GM23248 (cell line): Measurements from ENCODE around the gene DEF6. TPM values are rescaled to one million over a fixed set of nuclear protein-coding genes. Genes with fewer than 3 reads are reported as not detected.

ENCODE experiments used
- DNase-seq: peaks from one replicate; pipeline ENCODE4 v3.0.0-alpha.2; 2015
- H2AFZ ChIP-seq: fragments of 200-600 bp; sonication (generic); 2 replicates; pipeline ENCODE4 v1.6.1; 2016; ENCODE audit warnings: antibody characterized with exemption
- H3F3A ChIP-seq: fragments of 200-600 bp; sonication (generic); 2 replicates; pipeline ENCODE4 v1.6.1; 2016; ENCODE audit warnings: mild to moderate bottlenecking, antibody characterized with exemption, mixed run types; ENCODE audit not compliant: insufficient read depth
- H3K27ac ChIP-seq: fragments of 200-600 bp; sonication (generic); 2 replicates; pipeline ENCODE4 v1.5.1; 2016; ENCODE audit warnings: mild to moderate bottlenecking
- H3K27me3 ChIP-seq: fragments of 200-600 bp; sonication (generic); replicated peaks from 2 replicates; pipeline ENCODE4 v1.6.1; 2016; ENCODE audit warnings: mild to moderate bottlenecking; ENCODE audit not compliant: insufficient read depth
- H3K36me3 ChIP-seq: fragments of 200-600 bp; sonication (generic); 2 replicates; pipeline ENCODE4 v1.6.1; 2016; ENCODE audit warnings: low read depth, mild to moderate bottlenecking
- H3K4me1 ChIP-seq: fragments of 200-600 bp; sonication (generic); 2 replicates; pipeline ENCODE4 v1.6.1; 2016; ENCODE audit warnings: mild to moderate bottlenecking; ENCODE audit not compliant: insufficient read depth
- H3K4me2 ChIP-seq: fragments of 200-600 bp; sonication (generic); one replicate; pipeline ENCODE4 v1.6.1; 2016; ENCODE audit warnings: mild to moderate bottlenecking; ENCODE audit not compliant: unreplicated experiment
- H3K4me3 ChIP-seq: fragments of 200-600 bp; sonication (generic); 2 replicates; pipeline ENCODE4 v1.5.1; 2016; ENCODE audit warnings: mild to moderate bottlenecking
- H3K79me2 ChIP-seq: fragments of 200-600 bp; sonication (generic); 2 replicates; pipeline ENCODE4 v1.6.1; 2016; ENCODE audit warnings: mild to moderate bottlenecking; ENCODE audit not compliant: insufficient read depth
- H3K9ac ChIP-seq: fragments of 200-600 bp; sonication (generic); 2 replicates; pipeline ENCODE4 v1.6.1; 2016; ENCODE audit warnings: mild to moderate bottlenecking
- H3K9me2 ChIP-seq: fragments of 200-600 bp; sonication (generic); 2 replicates; pipeline ENCODE4 v1.6.1; 2016; ENCODE audit warnings: mixed run types, mild to moderate bottlenecking, moderate library complexity; ENCODE audit not compliant: insufficient read depth
- H3K9me3 ChIP-seq: fragments of 200-600 bp; sonication (generic); one replicate; pipeline ENCODE4 v1.6.1; 2017; ENCODE audit warnings: low read depth
- H4K20me1 ChIP-seq: fragments of 200-600 bp; sonication (generic); 2 replicates; pipeline ENCODE4 v1.6.0; 2016; ENCODE audit not compliant: insufficient read depth
- EZH2 ChIP-seq: fragments of 200-600 bp; sonication (generic); IDR thresholded peaks from 2 replicates; pipeline ENCODE4 v1.6.1; 2018; ENCODE audit warnings: antibody characterized with exemption, mild to moderate bottlenecking; ENCODE audit not compliant: insufficient read depth, poor library complexity, severe bottlenecking
- EZH2phosphoT487 ChIP-seq: fragments of 200-600 bp; sonication (generic); IDR thresholded peaks from 2 replicates; pipeline ENCODE4 v1.6.1; 2018; ENCODE audit warnings: antibody characterized with exemption, moderate library complexity, mild to moderate bottlenecking, low read depth; ENCODE audit not compliant: insufficient read depth
- WGBS, 2 experiments: methylation state at CpG; one replicate each; pipeline ENCODE4 v1.1.6; 2015 to 2017; ENCODE audit warnings: low lambda C conversion rate in 2 of 2, low coverage in 1 of 2; ENCODE audit errors: missing lambda C conversion rate in 2 of 2; 5-methylcytosine and 5-hydroxymethylcytosine counted together
- in situ Hi-C: fragments of 300-500 bp; cut with MboI; formaldehyde crosslinking; loops from 2 replicates; pipeline ENCODE4 v1.15.0; 2020
- polyA plus RNA-seq: library from polyadenylated mRNA; unstranded; fragments of >200 nt; fragmentation: Nextera tagmentation; extraction: Ambion mirVana; gene quantifications from 2 replicates; pipeline ENCODE4 v1.2.1, GENCODE V29; 2016
- total RNA-seq: library from RNA; depleted of rRNA; stranded (reverse); fragments of >200 nt; shearing (Covaris generic); gene quantifications from 2 replicates; pipeline ENCODE4 v1.2.3, GENCODE V29; 2014; rRNA removed

Gene DEF6
- total and polyA plus RNA-seq, 2 experiments from 2014 or later = 1.7 to 2.6 TPM

- 59 to 71% methylated on average over 2 of the region's 2 CpGs for WGBS, 2 experiments
- no peak for TF ChIP-seq EZH2phosphoT487
- no peak for TF ChIP-seq EZH2
- Histone ChIP-seq H3K36me3 (no peaks in the 10 kb centered on the region), H3K79me2 (peaks cover 78% of the 10 kb centered on the region), H3K27me3 (no peaks in the 10 kb centered on the region), H3K27ac (peak overlapping the region; percentile 99), H2AFZ (no peak overlapping the region), H4K20me1 (no peaks in the 10 kb centered on the region), H3F3A (peaks cover 64% of the 10 kb centered on the region), H3K4me1 (peaks cover 49% of the 10 kb centered on the region), H3K4me3 (no peak overlapping the region), H3K4me2 (peak overlapping the region; percentile 86), H3K9me2 (no peaks in the 10 kb centered on the region), H3K9ac (peak overlapping the region; percentile 84), H3K9me3 (no peaks in the 10 kb centered on the region)
- DNase-seq = peak; percentile 90
- in situ Hi-C loops = no loop called here
These were observed 70.6 kb downstream of the DEF6 start for GRCh38 chr6:35368038-35368887.

DNA sequence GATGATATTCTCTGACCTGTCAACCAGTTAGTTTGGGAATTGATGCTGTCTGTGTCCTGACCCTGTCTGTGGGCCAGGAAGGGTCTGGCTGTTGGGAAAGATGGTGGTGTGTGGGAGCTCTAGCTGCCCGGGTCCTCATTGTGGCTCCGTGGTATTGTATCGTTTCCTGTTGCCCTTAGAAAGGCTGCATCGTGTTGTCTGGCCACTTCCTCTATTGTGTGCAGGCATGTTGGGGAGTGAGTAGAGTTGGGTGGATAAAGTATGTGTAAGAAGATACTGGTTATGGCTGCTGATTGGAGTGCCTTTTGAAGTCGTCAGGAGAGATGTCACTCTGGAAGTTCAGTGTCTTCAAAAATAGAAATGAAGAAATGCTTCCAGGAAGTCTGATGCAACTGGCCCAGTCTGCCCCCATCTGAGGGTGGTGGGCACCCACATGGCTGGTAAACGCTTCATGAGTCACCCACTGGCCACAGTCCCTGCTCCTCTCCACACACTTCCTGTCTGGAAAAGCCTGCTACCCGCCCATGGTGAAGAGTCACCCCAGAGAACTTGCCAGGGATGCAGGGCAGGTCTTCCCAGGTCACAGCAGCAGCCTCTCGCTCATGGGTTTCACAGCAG lies 72.6 kb downstream of the DEF6 start:
- peak overlapping the region; percentile 56 for H3K4me3 ChIP-seq
- 2 to 4% methylated on average over 8 of the region's 8 CpGs for WGBS, 2 experiments
- in situ Hi-C loops = no loop called here

DNA sequence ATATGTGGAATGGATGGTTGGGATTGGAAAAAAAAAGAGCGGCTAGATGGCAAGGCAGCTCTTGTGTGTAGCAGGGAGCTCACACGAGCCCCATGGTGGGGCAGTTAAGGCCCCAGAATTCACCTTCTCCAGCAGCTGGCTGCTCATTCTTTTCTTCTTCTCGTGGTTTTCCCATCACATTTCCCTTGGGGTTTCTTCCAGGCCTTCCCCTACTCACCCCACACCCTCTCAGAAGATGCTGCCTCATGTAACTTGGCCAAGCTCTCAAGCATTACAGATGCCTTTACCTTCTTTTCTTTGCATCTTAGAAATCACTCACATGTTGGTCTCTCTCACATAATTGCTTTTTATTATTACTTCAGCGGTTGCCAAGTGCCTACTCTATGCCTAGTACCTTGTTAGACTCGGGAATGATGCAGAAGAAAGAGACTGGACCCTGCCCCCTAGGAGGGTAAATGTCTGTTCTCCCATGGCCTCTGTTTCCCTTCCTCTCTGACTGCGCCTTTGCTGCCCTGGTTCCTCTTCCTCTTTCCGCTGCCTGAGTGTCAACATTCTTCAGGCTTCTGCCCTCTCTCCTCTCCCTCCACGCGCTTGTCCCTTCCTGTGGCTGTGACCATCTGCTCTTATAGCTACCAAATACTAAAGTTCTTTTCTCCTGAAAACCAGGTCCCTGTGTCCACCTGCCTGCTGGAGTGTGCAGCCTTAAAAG lies 73.3 kb downstream of the DEF6 start:
- Histone ChIP-seq H3K4me1 (peaks cover 45% of the 10 kb centered on the region), H3K9ac (peak overlapping the region; percentile 84)

More for the DNA sequence above, 72.6 kb downstream of the DEF6 start:
- no peaks in the 10 kb centered on the region for H3K9me3 ChIP-seq
- H3K4me2 ChIP-seq = peak overlapping the region; percentile 86
- no peaks in the 10 kb centered on the region for H3K9me2 ChIP-seq
- no peaks in the 10 kb centered on the region for H3K27me3 ChIP-seq
- peaks cover 65% of the 10 kb centered on the region for H3F3A ChIP-seq
- H3K79me2 ChIP-seq = peaks cover 79% of the 10 kb centered on the region
- no peaks in the 10 kb centered on the region for H3K36me3 ChIP-seq
- no peaks in the 10 kb centered on the region for H4K20me1 ChIP-seq
- H3K9ac ChIP-seq = peak overlapping the region; percentile 84
- H2AFZ ChIP-seq = peak overlapping the region; percentile 30; the same call in 1 of the 2 replicates
- H3K27ac ChIP-seq = peak overlapping the region; percentile 99
- TF ChIP-seq EZH2 = no peak
- TF ChIP-seq EZH2phosphoT487 = no peak
- peak; percentile 99 for DNase-seq
- peaks cover 45% of the 10 kb centered on the region for H3K4me1 ChIP-seq

More for the DNA sequence above, 73.3 kb downstream of the DEF6 start:
- DNase-seq = peak; percentile 88
- Histone ChIP-seq H3K79me2 (peaks cover 79% of the 10 kb centered on the region), H3F3A (peaks cover 65% of the 10 kb centered on the region), H3K27ac (peak overlapping the region; percentile 99), H4K20me1 (no peaks in the 10 kb centered on the region), H3K4me2 (peak overlapping the region; percentile 86), H3K9me3 (no peaks in the 10 kb centered on the region), H2AFZ (no peak overlapping the region), H3K36me3 (no peaks in the 10 kb centered on the region), H3K4me3 (peak overlapping the region; percentile 41), H3K9me2 (no peaks in the 10 kb centered on the region), H3K27me3 (no peaks in the 10 kb centered on the region)
- WGBS, 2 experiments = 65 to 66% methylated on average over 9 of the region's 9 CpGs
- TF ChIP-seq EZH2phosphoT487 (no peak), EZH2 (no peak)
- in situ Hi-C loops = no loop called here

Other genes starting within 250 kb of the DEF6 start
- not detected in 2 replicates for gene TCP11, start 156.5 kb upstream of the DEF6 start, total RNA-seq
- not detected in 2 replicates for gene TCP11, start 156.5 kb upstream of the DEF6 start, polyA plus RNA-seq
- gene SCUBE3, start 83.9 kb upstream of the DEF6 start, total RNA-seq = 31.5 and 31.6 TPM in 2 replicates
- 21.6 and 24.0 TPM in 2 replicates for gene SCUBE3, start 83.9 kb upstream of the DEF6 start, polyA plus RNA-seq
- 14.3 and 19.6 TPM in 2 replicates for gene ZNF76, start 38.1 kb upstream of the DEF6 start, total RNA-seq
- 15.9 and 16.4 TPM in 2 replicates for gene ZNF76, start 38.1 kb upstream of the DEF6 start, polyA plus RNA-seq
- gene PPARD, start 44.7 kb downstream of the DEF6 start, total RNA-seq = 13.3 and 15.9 TPM in 2 replicates
- 21.7 and 22.3 TPM in 2 replicates for gene PPARD, start 44.7 kb downstream of the DEF6 start, polyA plus RNA-seq
- 9.7 and 14.7 TPM in 2 replicates for gene FANCE, start 154.5 kb downstream of the DEF6 start, total RNA-seq
- gene FANCE, start 154.5 kb downstream of the DEF6 start, polyA plus RNA-seq = 3.7 and 4.3 TPM in 2 replicates
- gene RPL10A, start 170.6 kb downstream of the DEF6 start, total RNA-seq = 852 and 915 TPM in 2 replicates
- gene RPL10A, start 170.6 kb downstream of the DEF6 start, polyA plus RNA-seq = 346 and 366 TPM in 2 replicates
- 10.5 and 12.0 TPM in 2 replicates for gene TEAD3, start 199.3 kb downstream of the DEF6 start, total RNA-seq
- gene TEAD3, start 199.3 kb downstream of the DEF6 start, polyA plus RNA-seq = 6.9 TPM in 2 replicates
- gene TULP1, start 215.1 kb downstream of the DEF6 start, total RNA-seq = not detected in 2 replicates
- gene TULP1, start 215.1 kb downstream of the DEF6 start, polyA plus RNA-seq = not detected in 2 replicates